ENCODE results near the gene GCN1. TPM values are rescaled to one million over a fixed set of nuclear protein-coding genes. Genes with fewer than 3 reads are reported as not detected.

The GCN1 gene
- total RNA-seq, 4 donors from 2014 or later: 50.5 to 106 (median 64.3) TPM

DNA sequence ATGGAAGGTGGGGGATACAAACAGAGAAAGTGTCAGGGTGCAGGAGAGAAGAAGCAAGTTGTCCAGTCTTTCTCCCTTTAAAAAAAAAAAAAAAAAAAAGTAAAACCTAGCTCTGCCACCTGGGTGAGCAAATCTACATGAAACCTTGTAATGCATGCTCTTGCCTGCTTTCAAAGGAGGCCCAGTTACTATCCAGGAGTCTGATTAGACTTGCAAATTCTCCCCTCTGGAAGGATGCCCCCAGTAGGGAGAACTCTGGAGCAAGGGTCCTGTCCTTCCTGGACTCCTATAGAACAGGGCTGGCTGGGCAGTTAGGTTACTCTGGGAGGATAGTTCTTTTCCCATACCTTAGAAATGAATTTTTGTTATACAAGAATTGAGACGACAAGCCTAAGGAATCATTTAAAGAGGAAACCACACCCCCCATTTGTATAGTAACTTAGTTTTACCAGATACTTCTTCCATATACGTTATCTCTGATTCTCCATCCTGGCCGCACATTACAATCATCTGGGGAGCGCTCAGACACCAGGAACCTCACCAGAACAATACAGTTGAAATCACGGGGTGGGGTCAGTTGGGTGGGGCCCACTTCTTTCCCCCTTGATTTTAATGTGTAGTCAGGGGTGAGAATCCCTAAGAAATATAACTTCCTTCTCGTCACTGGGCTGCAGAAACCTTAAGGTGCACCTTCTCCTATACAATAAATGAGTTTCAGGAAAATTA lies 108.4 kb downstream of the GCN1 start:
- Histone ChIP-seq H3K9me3 (no peaks in the 10 kb centered on the region), H3K36me3 (no peaks in the 10 kb centered on the region), H3K4me3 (no peak overlapping the region), H3K27ac (peak overlapping the region; percentile 63 to 68), H3K27me3 (no peaks in the 10 kb centered on the region), H3K4me1 (peaks cover 0 to 2% of the 10 kb centered on the region in 2 donors)
- DNase-seq: no peak
- intact Hi-C loops (cut with DNase I; ENCODE audit: low total_unique reads): no loop called here
- TF ChIP-seq, protein P1, sequence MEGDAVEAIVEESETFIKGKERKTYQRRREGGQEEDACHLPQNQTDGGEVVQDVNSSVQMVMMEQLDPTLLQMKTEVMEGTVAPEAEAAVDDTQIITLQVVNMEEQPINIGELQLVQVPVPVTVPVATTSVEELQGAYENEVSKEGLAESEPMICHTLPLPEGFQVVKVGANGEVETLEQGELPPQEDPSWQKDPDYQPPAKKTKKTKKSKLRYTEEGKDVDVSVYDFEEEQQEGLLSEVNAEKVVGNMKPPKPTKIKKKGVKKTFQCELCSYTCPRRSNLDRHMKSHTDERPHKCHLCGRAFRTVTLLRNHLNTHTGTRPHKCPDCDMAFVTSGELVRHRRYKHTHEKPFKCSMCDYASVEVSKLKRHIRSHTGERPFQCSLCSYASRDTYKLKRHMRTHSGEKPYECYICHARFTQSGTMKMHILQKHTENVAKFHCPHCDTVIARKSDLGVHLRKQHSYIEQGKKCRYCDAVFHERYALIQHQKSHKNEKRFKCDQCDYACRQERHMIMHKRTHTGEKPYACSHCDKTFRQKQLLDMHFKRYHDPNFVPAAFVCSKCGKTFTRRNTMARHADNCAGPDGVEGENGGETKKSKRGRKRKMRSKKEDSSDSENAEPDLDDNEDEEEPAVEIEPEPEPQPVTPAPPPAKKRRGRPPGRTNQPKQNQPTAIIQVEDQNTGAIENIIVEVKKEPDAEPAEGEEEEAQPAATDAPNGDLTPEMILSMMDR (IDR thresholded peaks at IDR 0.05): no peak
- TF ChIP-seq POLR2A (IDR thresholded peaks at IDR 0.05): no peak

DNA sequence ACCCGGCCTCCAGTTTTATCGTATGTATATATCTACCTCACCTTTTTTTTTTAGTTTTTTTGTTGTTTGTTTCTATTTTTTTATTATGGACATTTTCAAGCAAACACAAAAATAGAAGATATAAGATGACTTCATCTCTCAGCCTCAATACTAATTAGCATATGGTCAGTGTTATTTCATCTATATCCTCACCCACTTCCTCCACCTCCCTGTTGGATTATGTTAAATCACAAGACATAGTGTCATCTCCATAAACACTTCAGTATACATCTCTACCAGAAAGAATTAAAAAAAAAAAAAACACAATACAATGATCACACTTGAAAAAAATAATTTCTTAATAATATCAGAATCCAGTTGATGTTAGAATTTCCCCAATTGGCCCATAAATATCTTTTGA lies 112.9 kb downstream of the GCN1 start:
- TF ChIP-seq, protein P1 (IDR thresholded peaks at IDR 0.05): no peak
- no peak for TF ChIP-seq POLR2A (IDR thresholded peaks at IDR 0.05)
- H3K36me3 ChIP-seq: no peaks in the 10 kb centered on the region
- H3K27me3 ChIP-seq: no peaks in the 10 kb centered on the region
- intact Hi-C loops (cut with DNase I; ENCODE audit: low total_unique reads): no loop called here
- DNase-seq: no peak
- no peaks in the 10 kb centered on the region for H3K4me1 ChIP-seq
- no peak overlapping the region for H3K4me3 ChIP-seq
- H3K27ac ChIP-seq: no peak overlapping the region
- H3K9me3 ChIP-seq: no peaks in the 10 kb centered on the region

DNA sequence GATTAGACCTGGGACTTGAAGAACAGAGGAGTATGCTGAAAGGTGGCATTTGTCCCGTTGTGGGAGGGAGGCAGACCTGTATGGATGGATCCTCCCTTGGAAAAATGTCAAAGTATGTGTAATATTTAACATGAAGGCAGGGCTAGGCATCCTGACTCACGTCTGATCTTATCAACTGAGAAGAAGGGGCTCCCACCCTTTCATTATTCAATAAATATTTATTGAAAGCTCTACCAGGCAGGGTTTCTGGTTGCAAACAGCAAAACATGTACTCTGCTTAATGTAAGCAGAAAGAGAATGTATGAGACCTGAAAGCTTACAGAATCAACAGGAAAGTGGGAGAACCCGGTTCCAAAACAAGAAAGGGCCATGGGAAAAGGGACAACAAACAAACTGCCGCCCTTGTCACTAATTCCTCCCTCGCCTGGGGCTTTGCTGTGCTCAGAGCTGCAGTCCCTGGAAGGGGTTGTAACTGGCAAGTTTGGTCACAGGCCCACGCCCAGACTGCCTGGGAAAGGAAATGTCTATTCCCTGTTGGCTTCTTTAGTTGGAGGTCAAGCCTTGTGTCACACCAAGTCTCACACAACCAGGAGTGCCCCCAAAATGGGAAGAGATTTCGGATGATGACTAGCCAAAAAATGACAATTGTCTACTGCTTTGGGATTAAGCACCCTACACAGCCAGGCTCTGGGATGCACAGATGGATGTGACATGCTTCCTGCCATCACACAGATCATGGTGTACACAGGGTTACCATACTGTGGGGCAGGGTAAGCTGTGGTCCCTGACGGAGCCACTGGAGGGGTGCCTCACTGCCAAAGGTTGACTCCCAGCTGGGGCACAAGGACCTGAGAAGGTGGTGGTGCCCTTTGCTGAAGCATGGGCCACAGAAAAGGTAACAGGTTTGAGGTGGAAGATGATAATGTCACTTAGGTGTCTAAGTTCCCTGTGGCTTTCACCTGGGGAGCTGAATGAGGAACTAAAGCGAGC lies 114.8 kb downstream of the GCN1 start:
- DNase-seq: no peak
- no peak overlapping the region for H3K27ac ChIP-seq
- no peak overlapping the region for H3K4me3 ChIP-seq
- TF ChIP-seq, protein P1 (IDR thresholded peaks at IDR 0.05): no peak
- TF ChIP-seq POLR2A (IDR thresholded peaks at IDR 0.05): no peak
- no peaks in the 10 kb centered on the region for H3K4me1 ChIP-seq
- no peaks in the 10 kb centered on the region for H3K27me3 ChIP-seq
- H3K36me3 ChIP-seq: no peaks in the 10 kb centered on the region
- intact Hi-C loops (cut with DNase I; ENCODE audit: low total_unique reads): no loop called here
- H3K9me3 ChIP-seq: no peaks in the 10 kb centered on the region

DNA sequence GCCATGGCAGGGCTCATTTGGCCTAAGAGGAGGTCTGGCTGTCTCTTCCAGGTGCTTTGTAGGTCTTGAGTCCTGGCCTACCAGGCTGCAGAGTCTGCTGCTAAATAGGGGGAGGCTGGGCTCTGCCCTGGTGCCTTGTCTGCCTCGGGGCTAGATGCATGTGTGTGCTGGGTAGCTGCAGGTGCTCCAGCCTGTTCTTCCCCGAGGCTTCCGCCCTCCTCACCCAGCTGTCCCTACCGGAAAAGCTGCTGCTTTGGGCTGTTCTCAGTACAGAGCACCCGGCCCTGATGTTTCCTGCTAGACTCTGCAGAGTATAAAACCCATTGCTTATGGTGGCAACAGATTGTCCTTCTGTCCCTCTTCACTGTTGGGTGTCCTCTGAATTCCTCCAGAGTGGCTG lies 115.6 kb downstream of the GCN1 start:
- H3K4me3 ChIP-seq: no peak overlapping the region
- H3K9me3 ChIP-seq: no peaks in the 10 kb centered on the region
- no peak for DNase-seq
- no peak overlapping the region for H3K27ac ChIP-seq
- intact Hi-C loops (cut with DNase I; ENCODE audit: low total_unique reads): no loop called here
- no peaks in the 10 kb centered on the region for H3K4me1 ChIP-seq
- H3K36me3 ChIP-seq: no peaks in the 10 kb centered on the region
- TF ChIP-seq POLR2A (IDR thresholded peaks at IDR 0.05): no peak
- TF ChIP-seq, protein P1 (IDR thresholded peaks at IDR 0.05): no peak
- no peaks in the 10 kb centered on the region for H3K27me3 ChIP-seq

DNA sequence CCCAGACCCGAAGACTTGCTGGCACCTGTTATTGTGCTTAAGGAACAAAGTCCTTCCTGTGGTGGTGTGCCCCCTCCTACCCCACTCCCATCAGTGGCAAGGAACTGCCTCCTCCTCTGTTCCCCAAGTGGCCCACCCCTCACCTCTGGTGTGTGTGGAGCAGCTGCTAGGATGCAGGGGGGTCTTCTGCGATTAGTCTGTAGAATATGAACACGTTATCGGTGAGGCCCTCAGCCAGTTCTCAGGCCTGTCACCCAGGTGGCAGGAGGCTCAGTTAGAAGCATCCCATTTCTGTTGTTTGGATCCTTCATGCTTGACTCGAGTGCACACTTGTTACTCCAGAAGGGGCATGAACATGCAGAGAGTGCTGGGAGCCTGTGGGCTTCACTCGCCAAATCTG lies 117.3 kb downstream of the GCN1 start:
- Histone ChIP-seq H3K4me3 (no peak overlapping the region), H3K36me3 (no peaks in the 10 kb centered on the region), H3K9me3 (no peaks in the 10 kb centered on the region), H3K4me1 (no peaks in the 10 kb centered on the region), H3K27me3 (no peaks in the 10 kb centered on the region), H3K27ac (no peak overlapping the region)
- intact Hi-C loops (cut with DNase I; ENCODE audit: low total_unique reads): no loop called here
- TF ChIP-seq POLR2A (IDR thresholded peaks at IDR 0.05): no peak
- TF ChIP-seq, protein P1 (IDR thresholded peaks at IDR 0.05): no peak
- DNase-seq: no peak
